ENCODE results near the gene OR8G5.
"Not testable (repeated sequence)": the region's sequence is repeated elsewhere in the genome, so short reads cannot be mapped to it uniquely, and the experiment has no call there.

OR8G5 gene, protein sequence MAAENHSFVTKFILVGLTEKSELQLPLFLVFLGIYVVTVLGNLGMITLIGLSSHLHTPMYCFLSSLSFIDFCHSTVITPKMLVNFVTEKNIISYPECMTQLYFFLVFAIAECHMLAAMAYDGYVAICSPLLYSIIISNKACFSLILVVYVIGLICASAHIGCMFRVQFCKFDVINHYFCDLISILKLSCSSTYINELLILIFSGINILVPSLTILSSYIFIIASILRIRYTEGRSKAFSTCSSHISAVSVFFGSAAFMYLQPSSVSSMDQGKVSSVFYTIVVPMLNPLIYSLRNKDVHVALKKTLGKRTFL

DNA sequence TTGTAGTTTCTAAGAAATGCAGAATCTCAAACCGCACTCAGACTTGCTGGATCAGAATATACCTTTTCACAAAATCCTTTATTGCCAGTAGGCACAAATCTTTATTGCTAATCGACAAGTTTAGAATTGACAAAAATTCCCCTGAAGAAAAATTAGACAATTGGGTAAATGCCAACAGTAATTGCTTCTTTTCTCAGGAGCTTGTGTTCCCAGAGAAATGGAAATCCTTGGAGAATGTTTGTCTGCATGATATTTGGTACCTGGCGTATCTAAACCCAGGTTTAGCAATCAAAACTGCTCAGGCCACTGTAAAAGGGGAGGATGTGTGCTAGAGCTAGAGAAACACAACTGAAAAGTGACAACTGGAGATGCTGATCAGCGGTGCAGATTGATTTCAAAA lies at the start of gene OR8G5:
Gene OR8G5, plus strand, starts transcription at position 301 of the 400 bp plus-strand sequence. CDS start 8,556 bp downstream, outside the sequence.
- DNase-seq (ENCODE audit: low read depth in 2 of 2): no peak

DNA sequence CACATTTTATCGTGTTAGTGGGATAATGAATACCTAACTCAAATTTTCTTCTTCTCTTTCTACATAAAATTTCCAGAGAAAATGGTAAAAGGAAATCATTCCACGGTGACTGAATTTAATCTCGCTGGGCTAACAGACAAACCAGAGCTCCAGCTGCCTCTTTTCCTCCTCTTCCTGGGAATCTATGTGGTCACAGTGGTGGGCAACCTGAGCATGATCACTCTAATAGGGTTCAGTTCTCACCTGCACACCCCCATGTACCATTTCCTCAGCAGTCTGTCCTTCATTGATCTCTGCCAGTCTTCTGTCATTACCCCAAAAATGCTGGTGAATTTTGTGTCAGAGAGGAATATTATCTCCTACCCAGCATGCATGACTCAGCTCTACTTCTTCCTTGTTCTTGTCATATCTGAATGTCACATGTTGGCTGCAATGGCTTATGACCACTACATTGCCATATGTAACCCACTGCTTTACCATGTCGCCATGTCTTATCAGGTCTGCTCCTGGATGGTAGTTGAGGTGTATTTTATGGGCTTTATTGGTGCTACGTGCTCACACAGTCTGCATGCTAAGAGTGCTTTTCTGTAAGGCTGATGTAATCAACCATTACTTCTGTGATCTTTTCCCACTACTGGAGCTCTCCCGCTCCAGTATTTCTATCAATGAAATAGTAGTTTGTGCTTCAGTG lies 48.9 kb upstream of the OR8G5 start:
- no peak for DNase-seq (ENCODE audit: low read depth in 2 of 2)

DNA sequence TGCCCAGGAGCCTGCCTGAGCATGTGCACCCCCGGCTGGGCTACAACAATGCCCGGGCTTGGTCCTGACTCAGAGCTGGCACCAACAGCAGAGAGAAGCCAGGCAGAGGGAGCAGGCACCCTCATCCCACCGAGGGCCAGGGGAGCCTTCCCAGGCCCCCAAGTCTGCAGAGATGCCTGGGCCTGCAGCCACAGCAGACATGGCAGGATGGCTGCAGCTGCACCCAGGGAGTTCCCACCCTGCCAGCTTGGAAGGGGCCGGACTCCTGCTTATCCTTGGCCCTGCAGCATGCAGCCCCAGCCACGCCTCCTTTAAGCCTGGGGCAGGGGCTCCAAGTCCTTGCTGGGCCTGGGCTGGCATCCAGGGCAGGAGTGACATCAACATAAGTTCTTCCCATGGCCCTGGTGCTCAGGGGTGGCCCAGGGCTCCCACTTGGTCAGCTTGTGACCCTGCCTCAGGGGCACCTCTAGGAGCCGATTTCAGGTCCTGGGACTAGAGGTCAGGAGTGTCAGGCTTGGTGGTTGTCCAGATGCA lies 46.3 kb upstream of the OR8G5 start:
- no peak for DNase-seq (ENCODE audit: low read depth in 2 of 2)

DNA sequence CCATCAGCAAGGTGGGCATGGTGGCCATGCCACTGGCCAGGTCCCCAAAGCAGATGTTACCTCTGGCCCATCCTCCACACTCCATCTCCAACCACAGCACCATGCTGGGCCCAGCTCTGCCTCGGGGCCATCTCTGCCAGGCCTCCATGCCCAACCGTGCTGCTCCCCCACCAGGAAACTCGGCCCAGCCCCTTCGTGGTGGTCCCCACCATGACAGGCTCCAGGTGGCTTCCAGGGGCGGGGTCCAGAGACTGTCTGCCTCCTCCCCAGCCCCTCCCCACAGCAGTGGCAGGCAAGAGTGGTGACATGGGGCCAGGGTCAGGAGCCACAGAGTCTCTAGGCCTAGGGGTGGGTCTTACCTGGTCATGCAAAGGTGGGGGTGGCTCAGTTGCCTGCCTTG lies 45.8 kb upstream of the OR8G5 start:
- DNase-seq (ENCODE audit: low read depth in 2 of 2): no peak

DNA sequence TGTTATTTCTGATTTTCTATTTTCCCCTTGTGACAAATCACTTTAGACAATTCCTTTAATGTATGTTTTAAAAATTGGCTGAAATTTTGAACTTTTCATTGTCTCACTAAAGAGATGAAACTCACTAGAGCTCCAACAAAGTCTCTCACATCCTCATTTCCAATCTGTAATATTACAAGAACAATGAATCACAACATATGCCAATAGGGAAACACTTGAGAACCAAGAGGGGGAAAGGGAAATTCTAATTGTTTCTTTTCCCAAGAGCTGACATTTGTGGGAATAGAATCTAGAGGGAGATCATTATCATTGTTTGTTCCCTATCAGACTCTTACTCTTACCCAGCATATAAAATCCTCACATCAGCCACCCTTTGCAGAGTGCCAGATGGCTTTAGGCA lies 44.9 kb upstream of the OR8G5 start:
- DNase-seq (ENCODE audit: low read depth in 2 of 2): no peak

DNA sequence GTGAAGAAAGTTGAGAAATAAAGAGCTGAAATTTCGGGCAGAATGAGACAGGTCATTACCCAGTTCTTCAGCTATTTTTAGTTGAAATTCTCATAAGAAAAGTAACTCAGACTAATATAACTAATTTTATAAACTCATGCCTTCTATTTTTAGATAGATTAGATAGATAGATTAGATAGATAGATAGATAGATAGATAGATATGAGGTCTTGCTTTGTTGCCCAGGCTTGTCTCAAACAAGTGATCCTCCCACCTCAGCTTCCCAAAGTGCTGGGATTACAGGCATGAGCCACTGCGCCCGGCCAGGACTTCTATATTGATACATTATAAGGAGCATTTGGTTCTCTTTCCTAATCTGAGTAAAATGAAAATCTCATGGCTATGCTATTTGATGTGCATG lies 42.1 kb upstream of the OR8G5 start:
- no peak for DNase-seq (ENCODE audit: low read depth in 2 of 2)

DNA sequence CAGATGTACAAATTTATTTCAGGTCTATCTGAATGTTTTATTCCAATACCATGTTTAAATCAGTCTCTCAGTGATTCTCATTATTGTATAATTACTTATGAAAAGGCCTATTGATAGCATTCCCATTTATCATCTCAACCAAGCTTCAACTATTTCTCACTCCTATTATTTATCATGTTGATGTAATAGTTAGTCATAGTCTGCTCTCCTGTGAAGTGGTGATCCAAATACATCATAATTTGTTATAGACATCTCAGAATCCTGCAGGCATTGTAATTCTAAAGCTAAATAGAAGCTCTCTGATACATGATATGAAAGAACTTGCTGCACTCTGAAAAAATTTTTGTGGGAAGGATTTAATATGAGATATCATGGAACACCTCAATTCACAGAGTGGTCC lies 37.0 kb upstream of the OR8G5 start:
- no peak for DNase-seq (ENCODE audit: low read depth in 2 of 2)

DNA sequence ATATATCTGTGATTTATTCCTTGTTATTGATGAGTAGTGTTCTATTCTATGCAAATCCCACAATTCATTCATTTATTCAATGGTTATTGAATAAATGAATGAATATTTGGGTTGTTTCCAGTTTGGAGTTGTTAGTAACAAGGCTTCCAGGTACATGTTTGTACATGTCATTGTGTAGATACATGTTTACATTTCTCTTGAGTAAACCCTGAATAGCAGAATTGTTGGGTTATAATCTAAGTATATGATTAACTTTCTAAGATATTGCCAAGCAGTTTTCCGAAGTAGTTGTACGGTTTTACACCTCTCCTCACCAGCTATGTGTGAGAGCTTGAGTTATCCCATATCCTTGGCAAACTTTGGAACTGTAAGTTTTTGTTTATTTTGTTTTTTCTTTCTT lies 33.8 kb upstream of the OR8G5 start:
- no peak for DNase-seq (ENCODE audit: low read depth in 2 of 2)

DNA sequence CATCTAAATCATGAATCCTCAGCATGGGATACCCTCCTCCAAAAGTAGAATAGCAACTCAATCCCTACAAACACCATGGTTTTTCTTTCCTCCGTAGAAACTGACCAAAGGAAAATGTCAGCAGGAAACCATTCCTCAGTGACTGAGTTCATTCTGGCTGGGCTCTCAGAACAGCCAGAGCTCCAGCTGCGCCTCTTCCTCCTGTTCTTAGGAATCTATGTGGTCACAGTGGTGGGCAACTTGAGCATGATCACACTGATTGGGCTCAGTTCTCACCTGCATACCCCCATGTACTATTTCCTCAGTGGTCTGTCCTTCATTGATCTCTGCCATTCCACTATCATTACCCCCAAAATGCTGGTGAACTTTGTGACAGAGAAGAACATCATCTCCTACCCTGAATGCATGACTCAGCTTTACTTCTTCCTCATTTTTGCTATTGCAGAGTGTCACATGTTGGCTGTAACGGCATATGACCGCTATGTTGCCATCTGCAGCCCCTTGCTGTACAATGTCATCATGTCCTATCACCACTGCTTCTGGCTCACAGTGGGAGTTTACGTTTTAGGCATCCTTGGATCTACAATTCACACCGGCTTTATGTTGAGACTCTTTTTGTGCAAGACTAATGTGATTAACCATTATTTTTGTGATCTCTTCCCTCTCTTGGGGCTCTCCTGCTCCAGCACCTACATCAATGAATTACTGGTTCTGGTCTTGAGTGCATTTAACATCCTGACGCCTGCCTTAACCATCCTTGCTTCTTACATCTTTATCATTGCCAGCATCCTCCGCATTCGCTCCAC lies 31.4 kb upstream of the OR8G5 start:
- DNase-seq (ENCODE audit: low read depth in 2 of 2): not testable (repeated sequence)

DNA sequence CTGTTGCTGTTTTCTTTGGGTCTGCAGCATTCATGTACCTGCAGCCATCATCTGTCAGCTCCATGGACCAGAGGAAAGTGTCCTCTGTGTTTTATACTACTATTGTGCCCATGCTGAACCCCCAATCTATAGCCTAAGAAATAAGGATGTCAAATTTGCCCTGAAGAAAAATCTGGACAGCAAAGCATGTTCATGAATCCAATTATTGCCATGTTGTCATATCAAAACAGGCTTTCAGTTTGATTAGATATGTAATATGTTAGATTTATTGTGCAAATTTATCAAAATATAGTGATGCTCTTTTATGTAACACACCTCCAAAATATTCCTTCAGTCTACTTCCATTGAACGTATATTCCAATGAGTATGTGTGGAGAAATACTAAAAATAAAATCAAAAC lies 30.7 kb upstream of the OR8G5 start:
- DNase-seq (ENCODE audit: low read depth in 2 of 2): no peak

DNA sequence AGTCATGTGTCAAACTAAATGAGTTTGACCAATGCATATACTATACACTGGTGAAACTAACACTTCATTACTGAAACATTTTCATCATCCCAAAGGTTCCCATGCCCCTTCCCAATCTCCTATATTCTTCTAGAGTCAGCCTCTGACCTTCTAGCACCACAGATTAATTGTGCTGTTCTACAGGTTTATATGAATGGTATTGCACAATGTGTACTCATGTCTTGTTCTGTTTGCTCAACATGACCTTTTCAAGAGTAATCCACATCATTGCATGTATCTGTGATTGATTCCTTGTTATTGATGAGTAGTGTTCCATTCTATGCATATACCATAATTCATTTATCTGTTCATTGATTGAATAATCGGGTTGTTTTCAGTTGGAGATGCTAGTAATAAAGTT lies 22.8 kb upstream of the OR8G5 start:
- no peak for DNase-seq (ENCODE audit: low read depth in 2 of 2)

DNA sequence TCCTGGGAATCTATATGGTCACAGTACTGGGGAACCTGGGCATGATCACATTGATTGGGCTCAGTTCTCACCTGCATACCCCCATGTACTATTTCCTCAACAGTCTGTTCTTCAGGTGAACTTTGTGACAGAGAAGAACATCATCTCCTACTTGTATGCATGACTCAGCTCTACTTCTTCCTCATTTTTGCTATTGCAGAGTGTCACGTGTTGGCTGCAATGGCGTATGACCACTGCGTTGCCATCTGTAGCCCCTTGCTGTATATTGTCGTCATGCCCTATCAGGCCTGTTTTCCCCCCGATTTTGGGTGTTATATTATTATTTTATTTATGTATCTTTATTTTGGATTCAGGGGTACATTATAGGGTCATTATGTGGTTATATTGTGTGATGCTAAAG lies 17.7 kb upstream of the OR8G5 start:
- DNase-seq (ENCODE audit: low read depth in 2 of 2): no peak

DNA sequence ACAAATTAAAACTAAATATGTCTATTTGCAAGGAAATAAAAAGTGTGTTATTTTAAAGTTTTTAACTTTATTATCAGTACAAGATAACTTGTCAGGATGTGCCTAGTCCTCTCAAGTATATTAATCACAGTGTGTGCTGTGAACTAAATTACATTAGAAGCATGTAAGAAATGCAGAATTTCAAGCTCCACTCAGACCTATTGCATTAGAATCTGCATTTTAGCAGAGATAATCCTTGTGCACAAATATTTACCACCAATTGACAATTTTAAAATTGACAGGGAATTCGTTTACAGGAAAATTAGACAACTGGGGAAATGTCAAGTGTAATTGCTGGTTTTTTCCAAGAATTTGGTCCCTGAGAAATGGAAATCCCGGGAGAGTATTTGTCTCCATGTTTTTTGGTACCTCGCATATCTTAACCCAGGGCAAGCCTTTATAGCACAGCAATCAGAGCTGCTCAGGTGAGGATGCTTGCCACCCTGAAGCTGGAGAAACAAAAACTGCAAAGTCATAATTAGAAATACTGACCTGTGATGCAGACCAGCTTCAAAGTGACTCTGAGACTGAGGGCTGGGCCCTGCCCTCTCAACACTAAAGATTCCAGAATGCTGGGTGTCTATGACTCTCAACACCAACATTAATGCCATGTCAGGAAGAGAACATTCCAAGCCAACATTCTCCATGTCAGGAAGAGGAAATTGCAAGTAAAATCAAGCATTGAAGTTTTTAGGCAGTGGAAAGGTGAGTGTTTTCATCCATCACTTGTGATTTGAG lies 15.4 kb upstream of the OR8G5 start, which contains the start of gene OR8G1:
Gene OR8G1, plus strand, starts transcription at position 475 of the 777 bp plus-strand sequence. CDS start 8,581 bp downstream, outside the sequence.
- no peak for DNase-seq (ENCODE audit: low read depth in 2 of 2)

DNA sequence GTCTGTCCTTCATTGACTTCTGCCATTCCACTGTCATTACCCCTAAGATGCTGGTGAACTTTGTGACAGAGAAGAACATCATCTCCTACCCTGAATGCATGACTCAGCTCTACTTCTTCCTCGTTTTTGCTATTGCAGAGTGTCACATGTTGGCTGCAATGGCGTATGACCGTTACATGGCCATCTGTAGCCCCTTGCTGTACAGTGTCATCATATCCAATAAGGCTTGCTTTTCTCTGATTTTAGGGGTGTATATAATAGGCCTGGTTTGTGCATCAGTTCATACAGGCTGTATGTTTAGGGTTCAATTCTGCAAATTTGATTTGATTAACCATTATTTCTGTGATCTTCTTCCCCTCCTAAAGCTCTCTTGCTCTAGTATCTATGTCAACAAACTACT lies 6.3 kb upstream of the OR8G5 start:
- not testable (repeated sequence) for DNase-seq (ENCODE audit: low read depth in 2 of 2)

DNA sequence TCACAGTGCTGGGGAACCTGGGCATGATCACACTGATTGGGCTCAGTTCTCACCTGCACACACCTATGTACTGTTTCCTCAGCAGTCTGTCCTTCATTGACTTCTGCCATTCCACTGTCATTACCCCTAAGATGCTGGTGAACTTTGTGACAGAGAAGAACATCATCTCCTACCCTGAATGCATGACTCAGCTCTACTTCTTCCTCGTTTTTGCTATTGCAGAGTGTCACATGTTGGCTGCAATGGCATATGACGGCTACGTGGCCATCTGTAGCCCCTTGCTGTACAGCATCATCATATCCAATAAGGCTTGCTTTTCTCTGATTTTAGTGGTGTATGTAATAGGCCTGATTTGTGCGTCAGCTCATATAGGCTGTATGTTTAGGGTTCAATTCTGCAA lies 8.9 kb downstream of the OR8G5 start:
- not testable (repeated sequence) for DNase-seq (ENCODE audit: low read depth in 2 of 2)

DNA sequence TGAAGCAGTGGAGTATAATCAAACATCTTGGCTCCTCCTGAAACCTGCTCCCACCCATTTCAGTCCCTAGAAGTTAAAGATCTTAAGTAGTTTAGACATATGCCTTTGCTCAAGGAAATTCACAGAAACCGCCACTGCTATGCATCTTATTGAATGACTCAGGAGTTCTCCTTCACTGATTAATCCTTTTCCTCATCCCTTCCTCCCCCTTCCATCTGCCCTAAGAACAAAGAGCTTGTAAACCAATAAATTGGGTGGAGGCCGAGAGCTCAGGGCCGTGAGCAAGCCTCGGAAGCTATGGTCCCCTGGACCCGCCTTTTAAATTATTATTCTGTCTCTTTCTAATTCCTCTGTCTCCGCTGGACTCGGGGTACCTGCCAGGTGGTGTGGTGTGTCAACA lies 14.7 kb downstream of the OR8G5 start:
- not testable (repeated sequence) for DNase-seq (ENCODE audit: low read depth in 2 of 2)

DNA sequence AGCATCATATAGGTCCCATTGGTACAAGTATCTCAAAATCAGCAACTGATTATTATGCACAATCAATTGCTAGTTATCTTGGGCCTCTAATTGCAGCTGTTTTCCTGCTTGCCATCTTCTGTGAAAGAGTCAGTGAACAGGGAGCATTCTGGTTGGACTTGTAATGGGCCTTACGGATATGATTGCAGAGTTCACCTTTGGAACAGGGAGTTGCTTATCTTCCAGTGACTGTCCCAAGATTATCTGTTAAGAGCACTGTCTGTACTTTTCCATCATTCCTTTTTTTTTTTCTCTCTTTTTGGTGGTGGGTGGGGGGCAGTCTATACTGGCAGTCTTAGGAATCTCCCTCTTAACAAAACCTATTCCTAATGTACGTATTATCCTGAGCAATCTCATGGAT lies 17.8 kb downstream of the OR8G5 start:
- no peak for DNase-seq (ENCODE audit: low read depth in 2 of 2)

DNA sequence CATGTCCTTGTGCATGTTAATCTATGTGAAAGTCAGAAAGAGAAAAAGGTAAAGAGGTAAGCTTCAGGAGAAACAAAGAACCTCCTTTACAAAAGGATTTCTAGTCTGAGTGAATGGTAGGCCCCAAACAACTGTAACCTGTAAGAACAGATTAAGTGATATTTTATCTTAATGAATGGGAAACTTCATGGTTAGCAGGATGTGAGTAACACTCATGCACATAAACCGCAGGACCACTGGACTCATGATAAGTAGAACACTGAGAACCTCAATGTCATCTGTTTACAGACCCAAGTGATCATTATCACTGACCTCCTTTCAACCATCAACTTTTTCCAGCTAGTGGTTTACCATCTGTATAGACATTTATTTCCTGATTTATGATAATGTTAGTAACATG lies 19.9 kb downstream of the OR8G5 start:
- no peak for DNase-seq (ENCODE audit: low read depth in 2 of 2)

DNA sequence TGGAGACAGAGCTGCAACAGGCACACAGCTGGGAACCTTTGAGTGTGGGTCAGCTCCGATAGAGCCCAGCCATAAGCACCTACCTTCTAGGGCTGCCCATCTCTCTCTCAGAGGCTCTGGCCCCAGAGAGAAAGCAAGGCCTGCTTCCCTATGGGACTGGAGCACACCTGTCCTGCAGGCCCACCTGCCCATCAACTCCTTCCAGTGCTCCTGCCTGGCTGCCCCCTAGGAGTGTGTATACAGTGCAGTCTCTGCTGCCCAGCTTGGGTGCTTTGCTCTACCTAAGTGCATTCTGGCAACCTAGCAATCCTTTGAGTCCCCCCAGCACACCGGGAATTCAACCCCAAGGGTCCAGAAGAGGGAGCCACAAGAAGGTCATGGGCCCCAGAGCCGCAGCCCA lies 21.0 kb downstream of the OR8G5 start:
- DNase-seq (ENCODE audit: low read depth in 2 of 2): no peak

DNA sequence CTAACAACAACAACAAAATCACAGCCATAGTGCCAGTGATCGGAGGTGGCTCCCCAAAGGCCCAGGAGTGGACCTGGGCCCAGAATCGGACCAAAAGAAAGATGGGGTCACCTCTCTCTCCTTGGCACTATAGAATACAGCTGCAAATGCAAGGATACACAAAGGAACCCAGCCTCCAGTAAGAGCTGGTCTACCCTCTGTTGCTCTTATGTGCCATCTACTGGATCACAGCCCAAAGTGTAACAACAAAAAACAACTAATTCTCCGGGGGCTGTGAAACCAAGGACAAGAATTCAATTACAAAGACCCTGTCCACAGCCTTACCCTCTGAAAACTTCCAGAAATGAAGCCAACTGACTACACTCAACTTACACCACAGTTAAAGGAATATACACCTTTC lies 21.6 kb downstream of the OR8G5 start:
- DNase-seq (ENCODE audit: low read depth in 2 of 2): no peak

DNA sequence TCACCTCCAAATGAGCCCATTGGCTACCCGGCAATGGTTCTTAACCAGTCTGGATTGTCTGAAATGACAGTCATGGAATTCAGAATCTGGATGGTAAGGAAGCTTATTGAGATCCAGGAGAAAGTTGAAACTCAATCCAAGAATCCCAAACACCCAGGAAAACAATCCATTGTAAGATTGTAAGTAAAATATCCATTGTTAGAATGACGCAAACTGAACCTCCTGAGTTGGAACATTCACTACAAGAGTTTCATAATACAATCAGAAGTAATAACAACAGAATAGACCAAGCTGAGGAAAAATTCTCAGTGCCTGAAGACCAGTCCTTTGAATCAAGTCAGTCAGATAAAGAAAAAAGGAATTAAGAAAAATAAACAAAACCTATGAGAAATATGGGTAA lies 22.1 kb downstream of the OR8G5 start:
- DNase-seq (ENCODE audit: low read depth in 2 of 2): no peak
